ENCODE measurements around the gene TVP23A. TPM values are rescaled to one million over a fixed set of nuclear protein-coding genes. Genes with fewer than 3 reads are reported as not detected.

The TVP23A gene
- total RNA-seq (ENCODE audit: low replicate concordance), result 0.62 and 2.5 TPM in 2 replicates
- long read RNA-seq, partial matches to known transcripts, result 0 of 2 reads
- long read RNA-seq, other reads (novel, unspliced or antisense), result 2 of 2 reads

- DNase-seq (ENCODE audit: extremely low spot score, unreplicated experiment), result no peak
- Mint-ChIP-seq H3K9me3 (no peaks in the 10 kb centered on the region), H3K27me3 (peaks cover 6% of the 10 kb centered on the region), H3K4me3 (peak within 1 kb of the TSS; percentile 80), H3K27ac (peak within 1 kb of the TSS; percentile 9), H3K36me3 (no peaks in the 10 kb centered on the region), H3K4me1 (ENCODE audit: unreplicated experiment) (peaks cover 5% of the 10 kb centered on the region)
- TF ChIP-seq CTCF (conservative IDR thresholded peaks at IDR 0.05), result peak; percentile 31
Observed at GRCh38 chr16:10817963-10818941, at the start of gene TVP23A. TSS of gene TVP23A (minus strand) at chr16:10818794. CDS start at chr16:10818493, 301 bp downstream.

GRCh38 chr16:10868104-10868595, 49.6 kb upstream of the TVP23A start:
- TF ChIP-seq CTCF (conservative IDR thresholded peaks at IDR 0.05), result no peak
- peaks cover 33% of the 10 kb centered on the region for H3K27me3 Mint-ChIP-seq

GRCh38 chr16:10867199-10867598, 48.6 kb upstream of the TVP23A start:
- no peak for DNase-seq (ENCODE audit: extremely low spot score, unreplicated experiment)
- Mint-ChIP-seq H3K4me3 (no peak overlapping the region), H3K9me3 (no peaks in the 10 kb centered on the region), H3K36me3 (no peaks in the 10 kb centered on the region), H3K27ac (no peak overlapping the region), H3K4me1 (ENCODE audit: unreplicated experiment) (peaks cover 6% of the 10 kb centered on the region), H3K27me3 (peaks cover 35% of the 10 kb centered on the region)
- TF ChIP-seq CTCF (conservative IDR thresholded peaks at IDR 0.05), result no peak

More at GRCh38 chr16:10868104-10868595, 49.6 kb upstream of the TVP23A start:
- Mint-ChIP-seq H3K4me1 (ENCODE audit: unreplicated experiment) (peaks cover 6% of the 10 kb centered on the region), H3K4me3 (no peak overlapping the region), H3K36me3 (no peaks in the 10 kb centered on the region), H3K27ac (no peak overlapping the region), H3K9me3 (no peaks in the 10 kb centered on the region)
- no peak for DNase-seq (ENCODE audit: extremely low spot score, unreplicated experiment)

GRCh38 chr16:10865991-10866966, 47.7 kb upstream of the TVP23A start:
- Mint-ChIP-seq H3K27me3 (peaks cover 42% of the 10 kb centered on the region), H3K4me3 (no peak overlapping the region), H3K4me1 (ENCODE audit: unreplicated experiment) (peaks cover 6% of the 10 kb centered on the region), H3K36me3 (no peaks in the 10 kb centered on the region), H3K9me3 (no peaks in the 10 kb centered on the region), H3K27ac (no peak overlapping the region)
- DNase-seq (ENCODE audit: extremely low spot score, unreplicated experiment), result no peak
- no peak for TF ChIP-seq CTCF (conservative IDR thresholded peaks at IDR 0.05)

- no peak for TF ChIP-seq CTCF (conservative IDR thresholded peaks at IDR 0.05)
- Mint-ChIP-seq H3K4me1 (ENCODE audit: unreplicated experiment) (no peaks in the 10 kb centered on the region), H3K27ac (no peak overlapping the region), H3K27me3 (peaks cover 37% of the 10 kb centered on the region), H3K4me3 (no peak overlapping the region), H3K36me3 (no peaks in the 10 kb centered on the region), H3K9me3 (no peaks in the 10 kb centered on the region)
- DNase-seq (ENCODE audit: extremely low spot score, unreplicated experiment), result no peak
Observed at GRCh38 chr16:10862438-10862837, 43.8 kb upstream of the TVP23A start.

Measured in type B pancreatic cell (in vitro differentiated cells).